Endodermal cell (in vitro differentiated cells): ENCODE results near the gene DSCAML1. TPM values are rescaled to one million over a fixed set of nuclear protein-coding genes. Genes with fewer than 3 reads are reported as not detected.

Source experiments
- DNase-seq: peaks from one replicate; pipeline ENCODE4 v3.0.0-alpha.2; 2017
- H3K27ac ChIP-seq: 2 replicates; pipeline ENCODE4 v1.5.1; 2013; ENCODE audit warnings: mild to moderate bottlenecking, low read depth, low read length, moderate library complexity
- H3K27me3 ChIP-seq: 2 replicates; pipeline ENCODE4 v1.6.1; 2013; ENCODE audit warnings: mild to moderate bottlenecking, low read length, moderate library complexity; ENCODE audit not compliant: insufficient read depth, control insufficient read depth, poor library complexity, severe bottlenecking
- H3K36me3 ChIP-seq: 2 replicates; pipeline ENCODE4 v1.7.0; 2013; ENCODE audit warnings: mild to moderate bottlenecking, low read length, moderate library complexity; ENCODE audit not compliant: control insufficient read depth, insufficient read depth
- H3K4me1 ChIP-seq: one replicate; pipeline ENCODE4 v1.7.0; 2013; ENCODE audit warnings: low read length; ENCODE audit not compliant: control insufficient read depth, insufficient read depth
- H3K4me3 ChIP-seq: 2 replicates; pipeline ENCODE4 v1.5.1; 2013; ENCODE audit warnings: mild to moderate bottlenecking, low read length, moderate library complexity
- H3K9ac ChIP-seq: 2 replicates; pipeline ENCODE4 v1.6.1; 2013; ENCODE audit warnings: mild to moderate bottlenecking, low read length, moderate library complexity; ENCODE audit not compliant: poor library complexity, severe bottlenecking; ENCODE audit errors: extremely low read depth
- H3K9me3 ChIP-seq: 2 replicates; pipeline ENCODE4 v1.6.1; 2013; ENCODE audit warnings: mild to moderate bottlenecking, low read length, moderate library complexity; ENCODE audit not compliant: control insufficient read depth
- H3K27ac Mint-ChIP-seq: 2 replicates; pipeline ENCODE4 v1.8.0; 2020; ENCODE audit warnings: mixed read lengths
- H3K27me3 Mint-ChIP-seq: 2 replicates; pipeline ENCODE4 v1.8.0; 2021; ENCODE audit warnings: mild to moderate bottlenecking, mixed read lengths; ENCODE audit not compliant: insufficient read depth
- H3K36me3 Mint-ChIP-seq: 2 replicates; pipeline ENCODE4 v1.8.0; 2020; ENCODE audit warnings: low read depth, mixed read lengths
- H3K4me1 Mint-ChIP-seq: 2 replicates; pipeline ENCODE4 v1.8.0; 2020; ENCODE audit warnings: mixed read lengths
- H3K4me3 Mint-ChIP-seq: 2 replicates; pipeline ENCODE4 v1.8.0; 2020; ENCODE audit warnings: mild to moderate bottlenecking, moderate library complexity, mixed read lengths
- H3K9me3 Mint-ChIP-seq: 2 replicates; pipeline ENCODE4 v1.8.0; 2020; ENCODE audit warnings: mild to moderate bottlenecking, mixed read lengths
- CTCF ChIP-seq: fragments of 200-600 bp; sonication (generic); conservative IDR thresholded peaks from 2 replicates; pipeline ENCODE4 v1.5.0; 2021; ENCODE audit warnings: antibody characterized with exemption, mild to moderate bottlenecking
- WGBS, 2 experiments: methylation state at CpG; one replicate each; pipeline versions ENCODE4 v1.1.5 to v1.1.7; 2013; ENCODE audit warnings: missing lambda C conversion rate in 2 of 2, mixed read lengths in 1 of 2; ENCODE audit not compliant: insufficient coverage in 1 of 2, insufficient read length in 1 of 2; 5-methylcytosine and 5-hydroxymethylcytosine counted together
- total RNA-seq, 2 donors: library from RNA; stranded (reverse); fragmentation: NEBNext Ultra II Directional in 1 of 2; extraction: Animal tissue kit (Norgen Biotek cat#: 25700) in 1 of 2; gene quantifications; 2 replicates in 1 of 2; 3 replicates in 1 of 2; pipeline ENCODE4 v1.2.1, GENCODE V29; 2021

Gene DSCAML1
- total RNA-seq, 2 donors from 2014 or later, result 5.6 to 10.9 TPM

DNA sequence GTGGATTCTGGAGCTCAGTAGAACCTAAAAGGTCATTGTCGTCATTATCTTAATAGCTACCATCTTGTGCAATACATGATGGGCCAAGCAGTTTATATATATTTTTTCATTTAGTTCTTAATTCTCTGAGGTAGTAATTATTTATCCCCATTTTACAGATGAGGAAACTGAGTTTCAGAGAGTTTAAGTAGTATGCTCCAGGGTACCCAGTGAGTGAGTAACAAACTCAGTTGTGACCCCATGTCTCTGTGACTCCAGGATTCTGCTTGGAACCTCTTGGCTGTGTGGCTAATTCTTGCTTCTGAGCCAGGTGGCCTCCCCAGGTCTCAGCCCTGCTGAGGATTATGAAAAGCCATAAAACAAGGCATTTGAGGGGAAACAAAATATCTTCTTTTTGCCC, 386.8 kb downstream of the DSCAML1 start:
- peaks cover 15% of the 10 kb centered on the region for H3K9me3 ChIP-seq
- Mint-ChIP-seq H3K36me3 (peaks cover 48% of the 10 kb centered on the region), H3K27me3 (no peaks in the 10 kb centered on the region), H3K9me3 (peaks cover 20% of the 10 kb centered on the region), H3K4me3 (no peak overlapping the region), H3K4me1 (peaks cover 19% of the 10 kb centered on the region), H3K27ac (no peak overlapping the region)
- DNase-seq, result no peak
- peaks cover 43% of the 10 kb centered on the region for H3K36me3 ChIP-seq
- no peak overlapping the region for H3K9ac ChIP-seq
- no peaks in the 10 kb centered on the region for H3K4me1 ChIP-seq
- WGBS, 2 experiments, result 100% methylated on average over 1 of the region's 1 CpG; no CpG with 5 or more reads in 1 of the 2 experiments
- no peak overlapping the region for H3K27ac ChIP-seq
- H3K4me3 ChIP-seq, result no peak overlapping the region
- H3K27me3 ChIP-seq, result no peaks in the 10 kb centered on the region
- TF ChIP-seq CTCF, result no peak

GRCh38 chr11:117409511-117409910, 387.5 kb downstream of the DSCAML1 start:
- Histone ChIP-seq H3K4me3 (no peak overlapping the region), H3K27ac (no peak overlapping the region), H3K9ac (no peak overlapping the region), H3K36me3 (peaks cover 48% of the 10 kb centered on the region), H3K9me3 (peaks cover 22% of the 10 kb centered on the region), H3K27me3 (no peaks in the 10 kb centered on the region), H3K4me1 (no peaks in the 10 kb centered on the region)
- peaks cover 19% of the 10 kb centered on the region for H3K4me1 Mint-ChIP-seq
- 92 to 94% methylated on average over 6 to 12 of the region's 12 CpGs for WGBS, 2 experiments
- no peak overlapping the region for H3K27ac Mint-ChIP-seq
- no peak for TF ChIP-seq CTCF
- H3K36me3 Mint-ChIP-seq, result peaks cover 55% of the 10 kb centered on the region
- DNase-seq, result no peak
- H3K27me3 Mint-ChIP-seq, result no peaks in the 10 kb centered on the region
- no peak overlapping the region for H3K4me3 Mint-ChIP-seq
- H3K9me3 Mint-ChIP-seq, result peaks cover 27% of the 10 kb centered on the region

DNA sequence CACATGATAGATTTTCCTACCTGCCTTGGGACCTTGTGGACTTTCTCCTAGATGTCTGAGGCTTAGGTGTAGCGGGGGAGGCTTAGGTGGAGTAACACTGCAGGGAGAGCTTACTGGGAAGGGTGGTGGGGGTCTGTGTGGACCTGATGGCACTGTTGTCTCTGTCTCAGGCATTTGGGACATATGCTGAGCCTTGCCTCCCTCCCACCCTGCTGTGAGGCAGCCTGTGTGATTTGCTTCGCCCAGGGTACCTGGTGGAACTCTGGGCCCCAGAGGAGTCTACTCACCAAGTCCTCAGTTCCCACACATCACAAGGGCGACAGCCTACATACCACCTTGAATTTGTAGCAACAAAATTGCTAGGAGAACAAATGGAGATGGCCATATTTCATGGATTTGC, 388.7 kb downstream of the DSCAML1 start:
- peaks cover 46% of the 10 kb centered on the region for H3K36me3 ChIP-seq
- Mint-ChIP-seq H3K27me3 (no peaks in the 10 kb centered on the region), H3K9me3 (peaks cover 34% of the 10 kb centered on the region), H3K4me1 (peaks cover 19% of the 10 kb centered on the region), H3K27ac (no peak overlapping the region), H3K4me3 (no peak overlapping the region), H3K36me3 (peaks cover 66% of the 10 kb centered on the region)
- DNase-seq, result no peak
- H3K27ac ChIP-seq, result no peak overlapping the region
- no peaks in the 10 kb centered on the region for H3K27me3 ChIP-seq
- 93 to 100% methylated on average over 2 to 3 of the region's 3 CpGs for WGBS, 2 experiments
- no peak overlapping the region for H3K9ac ChIP-seq
- no peak for TF ChIP-seq CTCF
- H3K4me1 ChIP-seq, result no peaks in the 10 kb centered on the region
- no peak overlapping the region for H3K4me3 ChIP-seq
- peaks cover 24% of the 10 kb centered on the region for H3K9me3 ChIP-seq
